Tibial nerve (tissue), 3 donors: Measurements from ENCODE around the gene CAPN11.

Experiments
- CTCF ChIP-seq, 5 experiments: fragments of 200-600 bp in 3 of 5; fragments of 450-650 bp in 2 of 5; sonication (generic) in 3 of 5; IDR thresholded peaks; one replicate each; pipeline ENCODE4 v1.5.1; 2016 to 2019; ENCODE audit warnings: antibody characterized with exemption in 5 of 5, mild to moderate bottlenecking in 3 of 5, moderate library complexity in 2 of 5
- POLR2A ChIP-seq, 2 donors: fragments of 450-650 bp; IDR thresholded peaks; one replicate each; pipeline ENCODE4 v1.6.1; 2017; ENCODE audit warnings: antibody characterized with exemption in 2 of 2, mild to moderate bottlenecking in 2 of 2, moderate library complexity in 2 of 2

- TF ChIP-seq CTCF (IDR thresholded peaks at IDR 0.05) (no peak), POLR2A (IDR thresholded peaks at IDR 0.05) (no peak)
These were observed 19.3 kb upstream of the CAPN11 start for GRCh38 chr6:44139351-44139743.
